Left ventricle myocardium inferior (tissue), 1 donor: ENCODE results near the gene GFER. TPM values are rescaled to one million over a fixed set of nuclear protein-coding genes. Genes with fewer than 3 reads are reported as not detected.

Source experiments
- DNase-seq: peaks from one replicate; pipeline ENCODE4 v3.0.0-alpha.2; 2020
- H3K27ac ChIP-seq: fragments of 200-600 bp; replicated peaks from 2 replicates; pipeline ENCODE4 v1.8.0; 2021
- H3K27me3 ChIP-seq: fragments of 200-600 bp; 2 replicates; pipeline ENCODE4 v1.8.0; 2021; ENCODE audit warnings: low read depth
- H3K36me3 ChIP-seq: fragments of 200-600 bp; 2 replicates; pipeline ENCODE4 v1.8.0; 2021
- H3K4me1 ChIP-seq: fragments of 200-600 bp; 2 replicates; pipeline ENCODE4 v1.8.0; 2021
- H3K4me3 ChIP-seq: fragments of 200-600 bp; 2 replicates; pipeline ENCODE4 v1.8.0; 2021; ENCODE audit warnings: mild to moderate bottlenecking, moderate library complexity
- H3K9me3 ChIP-seq: fragments of 200-600 bp; replicated peaks from 2 replicates; pipeline ENCODE4 v1.8.0; 2021
- CTCF ChIP-seq: fragments of 200-600 bp; IDR thresholded peaks from 2 replicates; pipeline ENCODE4 v1.8.0; 2021; ENCODE audit warnings: antibody characterized with exemption, mild to moderate bottlenecking, borderline replicate concordance
- intact Hi-C: fragments of 100-400 bp; cut with micrococcal nuclease; formaldehyde crosslinking; loops from one replicate; pipeline ENCODE4 v1.11.0; 2022
- total RNA-seq: library from RNA; stranded (reverse); fragmentation: NEBNext Ultra II Directional; extraction: Animal tissue kit (Norgen Biotek cat#: 25700); gene quantifications from one replicate; pipeline ENCODE4 v1.2.1, GENCODE V29; 2021
- donor health status: DM: no; HTN: yes; CAD: no; lungs with severe emphysema.

GFER gene
- total RNA-seq, 1 donor from 2014 or later = 23.3 TPM

DNA sequence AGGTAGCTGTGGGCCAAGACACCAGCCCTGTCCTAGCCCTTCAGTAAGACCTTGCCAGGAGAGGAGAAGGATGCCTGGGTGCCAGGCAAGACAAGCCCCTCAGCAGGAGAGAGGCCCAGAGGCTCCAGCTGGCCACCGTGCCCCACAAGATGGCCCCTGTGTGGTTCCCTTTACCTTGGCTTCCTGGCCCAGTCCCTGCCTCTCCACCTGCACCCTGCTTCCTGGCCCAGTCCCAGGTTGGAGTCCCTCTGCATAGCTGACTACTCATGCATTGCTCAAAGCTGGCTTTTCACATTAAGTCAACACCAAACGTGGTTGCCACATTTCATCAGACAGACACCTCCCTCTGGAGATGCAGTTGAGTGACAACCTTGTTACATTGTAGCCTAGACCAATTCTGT lies 9.7 kb downstream of the GFER start:
- Histone ChIP-seq H3K27me3 (peaks cover 31% of the 10 kb centered on the region), H3K9me3 (peaks cover 4% of the 10 kb centered on the region), H3K4me1 (peaks cover 31% of the 10 kb centered on the region), H3K4me3 (no peak overlapping the region), H3K36me3 (peaks cover 19% of the 10 kb centered on the region), H3K27ac (no peak overlapping the region)
- no peak for TF ChIP-seq CTCF
- intact Hi-C loops = no loop called here
- no peak for DNase-seq

DNA sequence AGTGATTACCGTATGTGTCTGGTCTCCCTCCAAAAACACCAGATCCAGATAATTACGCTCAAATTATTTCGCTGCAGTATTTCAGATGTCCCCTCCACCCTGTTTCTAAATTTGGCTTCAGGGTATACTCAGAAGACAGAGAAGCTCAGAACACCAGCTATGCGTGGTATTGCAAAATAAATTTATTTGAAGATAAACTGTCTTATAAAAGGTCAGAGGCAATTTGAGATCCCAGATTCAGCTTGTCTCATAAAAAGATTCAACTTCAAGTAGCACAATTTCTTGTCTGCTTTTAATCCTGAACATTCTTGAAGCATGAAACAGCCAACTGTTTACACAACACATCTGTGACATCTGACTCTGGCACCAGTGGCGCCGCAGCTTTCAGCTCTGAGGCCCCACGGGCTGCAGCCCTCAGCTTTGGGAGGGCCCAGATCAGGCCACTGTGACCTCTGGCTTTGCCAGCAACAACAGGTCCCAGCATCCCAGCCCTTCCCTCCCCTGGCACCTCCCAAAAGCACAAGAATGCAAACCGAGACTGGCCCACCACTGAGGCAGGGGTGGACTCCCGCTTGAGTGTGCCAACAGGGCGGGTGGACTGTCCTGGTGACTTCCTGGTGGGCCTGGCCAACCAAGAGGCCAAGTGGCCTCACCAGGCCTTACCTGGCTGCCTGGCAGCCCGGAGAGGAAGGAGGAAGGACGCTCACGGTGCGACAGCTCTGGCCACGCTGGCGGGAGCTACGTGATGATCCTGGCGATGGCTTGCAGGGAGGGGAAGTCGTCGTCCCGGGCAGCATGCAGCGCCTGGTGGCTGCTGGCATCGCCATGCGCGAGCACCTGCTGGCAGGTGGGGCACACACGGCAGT lies 13.7 kb downstream of the GFER start:
- no peak overlapping the region for H3K27ac ChIP-seq
- intact Hi-C loops = no loop called here
- no peaks in the 10 kb centered on the region for H3K9me3 ChIP-seq
- no peak for DNase-seq
- H3K27me3 ChIP-seq = no peaks in the 10 kb centered on the region
- H3K4me1 ChIP-seq = no peaks in the 10 kb centered on the region
- TF ChIP-seq CTCF = no peak
- no peak overlapping the region for H3K4me3 ChIP-seq
- peaks cover 57% of the 10 kb centered on the region for H3K36me3 ChIP-seq

- Histone ChIP-seq H3K9me3 (no peaks in the 10 kb centered on the region), H3K36me3 (peaks cover 64% of the 10 kb centered on the region), H3K27ac (no peak overlapping the region), H3K4me1 (peaks cover 4% of the 10 kb centered on the region), H3K4me3 (no peak overlapping the region), H3K27me3 (no peaks in the 10 kb centered on the region)
- no peak for DNase-seq
- intact Hi-C loops = no loop called here
- TF ChIP-seq CTCF = no peak
Measured at GRCh38 chr16:1998360-1998835, 14.4 kb downstream of the GFER start.

DNA sequence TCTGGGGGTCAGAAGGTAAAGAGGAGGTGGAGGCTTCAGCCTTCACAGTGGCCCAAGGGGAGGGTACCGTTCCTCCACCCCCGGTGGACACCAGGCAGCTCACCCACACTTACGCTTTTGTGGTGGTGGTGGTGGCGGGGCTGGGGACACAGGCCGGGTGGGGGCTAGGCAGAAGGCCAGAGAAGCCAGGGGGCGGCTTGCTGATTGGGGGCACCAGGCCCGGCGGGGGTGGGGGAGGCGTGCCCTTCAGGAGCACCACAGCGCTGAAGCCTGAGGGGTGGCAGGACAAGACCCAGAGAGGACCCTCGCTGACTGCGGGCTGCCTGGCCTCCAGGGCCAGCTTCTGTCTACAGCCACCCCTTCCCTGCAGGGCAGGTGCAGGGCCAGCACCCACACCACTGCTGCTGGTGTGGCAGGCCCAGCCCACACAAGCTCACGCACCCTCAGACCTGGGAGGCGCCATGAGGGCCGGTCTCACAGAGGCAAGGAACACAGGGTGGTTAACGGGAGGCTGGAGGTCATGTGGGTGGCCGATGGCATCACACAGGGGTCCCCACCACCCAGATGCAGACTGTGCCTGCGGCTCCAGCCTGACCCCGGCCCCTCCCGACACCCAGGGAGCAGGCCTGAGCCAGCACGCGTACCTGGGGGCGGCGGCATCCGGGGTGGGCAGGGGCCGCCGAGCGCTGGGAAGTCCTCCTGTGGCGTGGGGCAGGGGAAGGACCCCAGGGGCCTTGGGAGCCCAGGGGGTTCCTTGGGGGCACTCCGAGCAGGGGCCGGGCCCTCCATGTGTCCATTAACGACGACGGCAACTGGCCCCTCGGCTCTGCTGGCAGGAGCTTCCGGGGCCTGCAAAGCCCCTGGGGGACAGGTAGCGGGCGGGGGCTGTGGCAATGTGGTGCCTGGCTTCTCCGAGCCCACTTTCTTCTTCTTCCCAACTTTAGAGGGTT lies 15.1 kb downstream of the GFER start:
- Histone ChIP-seq H3K36me3 (peaks cover 65% of the 10 kb centered on the region), H3K4me1 (peaks cover 11% of the 10 kb centered on the region), H3K4me3 (no peak overlapping the region), H3K27me3 (no peaks in the 10 kb centered on the region), H3K27ac (no peak overlapping the region), H3K9me3 (no peaks in the 10 kb centered on the region)
- DNase-seq = no peak
- no peak for TF ChIP-seq CTCF
- intact Hi-C loops = no loop called here

GRCh38 chr16:1999866-2000514 lies 16.0 kb downstream of the GFER start:
- TF ChIP-seq CTCF = no peak
- H3K4me1 ChIP-seq = peaks cover 20% of the 10 kb centered on the region
- no peak for DNase-seq
- no peaks in the 10 kb centered on the region for H3K9me3 ChIP-seq
- H3K4me3 ChIP-seq = no peak overlapping the region
- intact Hi-C loops = no loop called here
- no peaks in the 10 kb centered on the region for H3K27me3 ChIP-seq
- H3K36me3 ChIP-seq = peaks cover 65% of the 10 kb centered on the region
- no peak overlapping the region for H3K27ac ChIP-seq
